Ishikawa (cell line): Measurements from ENCODE around the gene CHN2.

ENCODE experiments used
- CEBPB ChIP-seq: IDR thresholded peaks from 2 replicates; pipeline ENCODE4 v1.6.1; 2012
- CREB1 ChIP-seq: IDR thresholded peaks from 2 replicates; pipeline ENCODE4 v1.6.1; 2012; ENCODE audit warnings: low read depth
- EGR1 ChIP-seq: IDR thresholded peaks from 2 replicates; pipeline ENCODE4 v1.6.1; 2012
- EP300 ChIP-seq: IDR thresholded peaks from 2 replicates; pipeline ENCODE4 v1.6.1; 2012; ENCODE audit warnings: borderline replicate concordance
- FOXM1 ChIP-seq: IDR thresholded peaks from 2 replicates; pipeline ENCODE4 v1.6.1; 2012; ENCODE audit warnings: low read depth, borderline replicate concordance
- MAX ChIP-seq: IDR thresholded peaks from 2 replicates; pipeline ENCODE4 v1.6.1; 2012
- NFIC ChIP-seq: IDR thresholded peaks from 2 replicates; pipeline ENCODE4 v1.6.1; 2012
- RAD21 ChIP-seq: IDR thresholded peaks from 2 replicates; pipeline ENCODE4 v1.6.1; 2012; ENCODE audit warnings: low read depth
- TAF1 ChIP-seq: IDR thresholded peaks from 2 replicates; pipeline ENCODE4 v1.6.1; 2012; ENCODE audit warnings: low read depth, mild to moderate bottlenecking
- TCF12 ChIP-seq: IDR thresholded peaks from 2 replicates; pipeline ENCODE4 v1.6.1; 2012; ENCODE audit warnings: low read depth
- TEAD4 ChIP-seq: IDR thresholded peaks from 2 replicates; pipeline ENCODE4 v1.6.1; 2012
- USF1 ChIP-seq: IDR thresholded peaks from 2 replicates; pipeline ENCODE4 v1.6.1; 2012
- YY1 ChIP-seq: IDR thresholded peaks from 2 replicates; pipeline ENCODE4 v1.6.1; 2012; ENCODE audit warnings: low read depth
- ZBTB7A ChIP-seq: IDR thresholded peaks from 2 replicates; pipeline ENCODE4 v1.6.1; 2012; ENCODE audit warnings: low read depth
- TF ChIP-seq, protein P1 (sequence below): IDR thresholded peaks from 2 replicates; pipeline ENCODE4 v1.6.1; 2012; ENCODE audit warnings: low read depth, mild to moderate bottlenecking

CHN2 gene

DNA sequence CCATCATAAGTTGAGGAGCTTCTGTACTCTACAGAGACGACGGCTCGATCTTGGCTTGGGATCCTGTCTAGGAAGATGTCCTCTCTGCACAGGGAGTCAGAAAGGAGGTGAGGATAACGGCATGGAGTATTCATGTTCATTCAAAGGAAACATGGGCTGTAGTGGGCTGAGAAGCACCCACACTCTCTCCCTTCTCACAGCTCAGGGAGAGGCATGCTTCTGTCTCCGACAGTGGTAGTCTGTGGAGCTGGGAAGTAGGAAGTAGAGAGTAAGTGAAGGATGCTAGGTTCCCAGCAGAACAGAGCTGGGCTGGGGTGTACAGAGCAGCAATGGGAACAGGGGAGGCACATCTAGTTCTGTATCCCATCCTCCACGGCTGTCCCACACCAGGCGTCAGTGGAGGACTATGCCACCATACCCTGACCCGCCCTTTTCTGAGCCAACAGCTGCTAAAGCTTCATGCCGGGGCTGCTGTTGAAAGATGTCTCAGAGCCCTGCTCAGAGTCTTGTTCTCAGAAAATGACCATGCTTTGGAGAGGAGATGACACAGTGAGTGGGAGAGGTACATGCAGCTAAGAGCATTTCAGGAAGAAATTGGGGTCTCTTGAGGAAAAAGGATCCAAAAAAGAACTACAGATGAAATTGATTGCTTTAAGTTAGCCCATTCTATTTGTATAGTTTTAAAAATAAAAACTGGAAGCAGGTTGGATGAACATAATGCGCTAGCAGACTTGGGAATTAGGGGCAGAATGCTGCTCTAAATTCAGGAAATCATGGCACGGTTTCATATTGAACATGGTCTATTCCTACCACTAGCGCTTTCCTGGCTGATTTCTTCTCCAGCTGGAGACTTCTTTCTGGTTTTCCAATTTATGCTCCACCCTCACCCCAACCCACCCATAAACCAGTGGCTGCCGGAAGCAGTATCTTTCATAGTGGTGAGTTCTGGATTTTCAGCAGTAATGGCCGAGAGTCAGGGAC is 138.6 kb downstream of the CHN2 start:
- TF ChIP-seq EGR1 (no peak), TCF12 (no peak), ZBTB7A (no peak), YY1 (no peak), NFIC (no peak), CREB1 (no peak), FOXM1 (no peak), USF1 (no peak), EP300 (no peak)
- TF ChIP-seq, protein P1, sequence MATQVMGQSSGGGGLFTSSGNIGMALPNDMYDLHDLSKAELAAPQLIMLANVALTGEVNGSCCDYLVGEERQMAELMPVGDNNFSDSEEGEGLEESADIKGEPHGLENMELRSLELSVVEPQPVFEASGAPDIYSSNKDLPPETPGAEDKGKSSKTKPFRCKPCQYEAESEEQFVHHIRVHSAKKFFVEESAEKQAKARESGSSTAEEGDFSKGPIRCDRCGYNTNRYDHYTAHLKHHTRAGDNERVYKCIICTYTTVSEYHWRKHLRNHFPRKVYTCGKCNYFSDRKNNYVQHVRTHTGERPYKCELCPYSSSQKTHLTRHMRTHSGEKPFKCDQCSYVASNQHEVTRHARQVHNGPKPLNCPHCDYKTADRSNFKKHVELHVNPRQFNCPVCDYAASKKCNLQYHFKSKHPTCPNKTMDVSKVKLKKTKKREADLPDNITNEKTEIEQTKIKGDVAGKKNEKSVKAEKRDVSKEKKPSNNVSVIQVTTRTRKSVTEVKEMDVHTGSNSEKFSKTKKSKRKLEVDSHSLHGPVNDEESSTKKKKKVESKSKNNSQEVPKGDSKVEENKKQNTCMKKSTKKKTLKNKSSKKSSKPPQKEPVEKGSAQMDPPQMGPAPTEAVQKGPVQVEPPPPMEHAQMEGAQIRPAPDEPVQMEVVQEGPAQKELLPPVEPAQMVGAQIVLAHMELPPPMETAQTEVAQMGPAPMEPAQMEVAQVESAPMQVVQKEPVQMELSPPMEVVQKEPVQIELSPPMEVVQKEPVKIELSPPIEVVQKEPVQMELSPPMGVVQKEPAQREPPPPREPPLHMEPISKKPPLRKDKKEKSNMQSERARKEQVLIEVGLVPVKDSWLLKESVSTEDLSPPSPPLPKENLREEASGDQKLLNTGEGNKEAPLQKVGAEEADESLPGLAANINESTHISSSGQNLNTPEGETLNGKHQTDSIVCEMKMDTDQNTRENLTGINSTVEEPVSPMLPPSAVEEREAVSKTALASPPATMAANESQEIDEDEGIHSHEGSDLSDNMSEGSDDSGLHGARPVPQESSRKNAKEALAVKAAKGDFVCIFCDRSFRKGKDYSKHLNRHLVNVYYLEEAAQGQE, result no peak

DNA sequence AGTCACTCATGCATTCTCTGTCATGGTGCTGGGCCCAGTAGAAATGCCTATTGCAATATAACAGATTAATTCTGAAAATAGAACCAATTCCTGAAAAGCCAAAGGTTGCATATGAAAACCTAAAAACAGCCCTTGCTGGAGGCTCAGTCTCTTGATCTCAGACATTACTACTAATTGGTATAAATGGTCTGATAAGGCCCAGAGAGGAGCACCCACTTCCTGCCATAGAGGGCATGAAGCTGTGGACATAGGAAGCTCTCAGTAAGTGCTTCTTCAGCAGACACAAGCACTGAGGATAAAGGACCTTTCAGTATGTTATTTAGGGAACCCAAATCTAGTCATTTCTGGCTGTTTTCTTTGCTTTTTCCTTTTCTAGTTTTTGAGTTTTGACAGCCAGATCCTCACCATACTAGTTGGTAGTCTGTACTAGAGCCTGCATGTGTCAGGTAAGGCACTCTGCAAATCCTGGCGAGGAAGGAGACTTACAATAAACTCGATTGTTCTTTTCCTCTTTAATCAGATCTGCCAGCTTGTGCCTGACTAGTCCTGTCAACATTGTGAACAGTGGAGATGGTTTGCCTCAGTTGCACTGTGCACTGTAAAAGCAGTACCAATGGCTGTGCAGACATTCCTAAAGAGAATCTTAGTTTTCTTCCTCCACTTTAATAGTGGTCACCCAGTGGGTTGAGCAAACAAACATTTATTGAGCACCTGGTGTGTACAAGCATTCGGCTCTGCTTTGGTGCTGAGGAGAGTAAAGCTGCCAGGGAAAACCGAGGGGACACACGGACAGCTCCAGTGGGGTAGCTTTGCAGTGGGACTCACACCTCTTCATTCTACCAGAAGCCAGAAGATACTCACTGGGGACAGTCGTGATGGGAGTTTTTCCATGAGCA is 140.9 kb downstream of the CHN2 start:
- TF ChIP-seq MAX (no peak), USF1 (no peak), EP300 (no peak), ZBTB7A (no peak), TCF12 (no peak), RAD21 (no peak), FOXM1 (no peak), CREB1 (no peak), YY1 (no peak), TAF1 (no peak), CEBPB (no peak), EGR1 (no peak), TEAD4 (no peak), NFIC (no peak)
- TF ChIP-seq, protein P1, result no peak

DNA sequence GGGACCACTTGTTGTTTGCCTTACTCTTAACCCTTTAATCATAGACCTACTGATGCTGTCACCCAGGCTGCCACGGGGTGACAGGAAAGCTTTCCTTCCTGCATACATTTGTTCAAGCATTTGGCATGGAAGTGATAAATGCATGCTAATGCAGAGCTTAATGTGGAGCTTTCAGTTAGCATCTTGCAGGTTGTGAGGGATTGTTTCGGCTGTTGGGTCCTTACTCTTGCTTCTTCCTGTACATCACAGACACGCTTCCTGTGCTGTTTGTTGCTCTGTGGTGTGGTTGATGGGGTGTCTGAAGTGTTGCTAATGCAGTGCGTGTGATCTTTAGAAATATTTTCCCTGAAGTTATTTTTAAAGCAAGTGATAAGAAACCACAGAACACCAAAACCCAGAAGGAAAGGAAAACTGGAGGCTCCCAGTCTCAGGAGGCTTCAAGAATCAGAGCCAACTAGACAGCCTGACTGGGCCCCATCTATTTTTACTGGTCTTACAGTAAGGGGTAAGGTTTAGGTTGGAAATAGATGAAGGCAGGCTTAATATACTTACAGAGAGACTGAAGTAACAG is 143.1 kb downstream of the CHN2 start:
- TF ChIP-seq TCF12 (no peak), TEAD4 (no peak), CREB1 (no peak)

GRCh38 chr7:29340696-29341095 is 146.1 kb downstream of the CHN2 start:
- TF ChIP-seq YY1, result no peak
- TF ChIP-seq NFIC, result no peak
- TF ChIP-seq MAX, result no peak
- no peak for TF ChIP-seq EGR1

DNA sequence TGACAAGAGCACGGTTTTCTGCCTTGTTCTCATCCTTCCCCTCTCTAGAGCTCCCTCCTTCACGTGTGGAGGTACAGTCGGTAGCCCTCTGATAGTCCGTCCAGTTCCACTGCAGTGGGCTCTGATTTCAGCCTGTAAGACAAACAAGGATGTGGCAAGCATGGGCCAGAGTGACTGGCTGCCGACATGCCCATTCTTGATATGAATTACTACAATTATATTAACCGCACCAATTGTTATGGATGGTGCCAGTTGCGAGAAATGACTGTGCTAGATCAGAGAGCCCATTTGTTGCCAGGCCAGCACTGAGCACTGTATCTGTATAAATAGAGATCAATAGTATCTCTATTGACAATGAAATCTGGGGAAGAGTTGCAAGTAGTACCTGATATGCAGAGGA is 146.6 kb downstream of the CHN2 start:
- TF ChIP-seq, protein P1, result no peak
- no peak for TF ChIP-seq RAD21
- TF ChIP-seq YY1, result no peak
- TF ChIP-seq FOXM1, result no peak
- TF ChIP-seq ZBTB7A, result no peak
- no peak for TF ChIP-seq MAX
- TF ChIP-seq NFIC, result no peak
- TF ChIP-seq TEAD4, result no peak
